PC-3 (cell line): ENCODE measurements around the gene GPC5. TPM values are rescaled to one million over a fixed set of nuclear protein-coding genes. Genes with fewer than 3 reads are reported as not detected.
A peak's percentile ranks its signal among the peaks of the same experiment; 100 is the strongest.

Experiments used
- ATAC-seq: fragments of 200-7000 bp; cut with Tn5 transposase; 2 replicates; pipeline ENCODE4 v1.9.1; 2020; ENCODE audit warnings: mild to moderate bottlenecking, moderate library complexity
- BruUV-seq: library from RNA; stranded (reverse); fragments of 400-500 nt; replicated peaks from 2 replicates; lab custom pipeline; 2021; lab: Mats Ljungman, UMichigan
- CTCF ChIA-PET: fragments of 300-600 bp; sonication (Branson Sonifier 250); formaldehyde crosslinking; loops from one replicate; lab custom pipeline; 2022; ENCODE audit warnings: antibody characterized with exemption; lab: Charles Lee
- POLR2A ChIA-PET: fragments of 300-600 bp; sonication (Branson Sonifier 250); formaldehyde crosslinking; loops from one replicate; lab custom pipeline; 2022; ENCODE audit warnings: antibody characterized with exemption; ENCODE audit not compliant: unreplicated experiment; lab: Charles Lee
- DNase-seq: peaks from one replicate; pipeline ENCODE4 v3.0.0-alpha.2; 2015
- H2AFZ ChIP-seq: fragments of 300-600 bp; sonication (generic); 2 replicates; pipeline ENCODE4 v1.6.0; 2016; ENCODE audit warnings: antibody characterized with exemption, low read length
- H3F3A ChIP-seq: fragments of 300-600 bp; sonication (generic); one replicate; pipeline ENCODE4 v1.6.0; 2017; ENCODE audit warnings: antibody characterized with exemption, low read length, control low read depth, mild to moderate bottlenecking; ENCODE audit not compliant: unreplicated experiment
- H3K27ac ChIP-seq: fragments of 300-600 bp; sonication (generic); 2 replicates; pipeline ENCODE4 v1.5.1; 2016; ENCODE audit warnings: mild to moderate bottlenecking, low read length
- H3K27me3 ChIP-seq: fragments of 300-600 bp; sonication (generic); 2 replicates; pipeline ENCODE4 v1.6.1; 2016; ENCODE audit warnings: low read length, mixed read lengths
- H3K36me3 ChIP-seq: fragments of 300-600 bp; sonication (generic); 2 replicates; pipeline ENCODE4 v1.6.1; 2016; ENCODE audit warnings: low read depth, mixed run types, low read length, mixed read lengths
- H3K4me1 ChIP-seq: fragments of 300-600 bp; sonication (generic); 2 replicates; pipeline ENCODE4 v1.5.1; 2016; ENCODE audit warnings: low read length; ENCODE audit not compliant: insufficient read depth
- H3K4me2 ChIP-seq: fragments of 300-600 bp; sonication (generic); 2 replicates; pipeline ENCODE4 v1.6.0; 2016; ENCODE audit warnings: low read length
- H3K4me3 ChIP-seq: fragments of 300-600 bp; sonication (generic); 2 replicates; pipeline ENCODE4 v1.5.1; 2016; ENCODE audit warnings: mild to moderate bottlenecking, low read length, mixed read lengths
- H3K79me2 ChIP-seq: fragments of 300-600 bp; sonication (generic); 2 replicates; pipeline ENCODE4 v1.6.1; 2017; ENCODE audit warnings: low read length, mixed read lengths
- H3K9ac ChIP-seq: fragments of 300-600 bp; sonication (generic); 2 replicates; pipeline ENCODE4 v1.6.0; 2016; ENCODE audit warnings: mild to moderate bottlenecking, low read length
- H3K9me2 ChIP-seq: fragments of 300-600 bp; sonication (generic); replicated peaks from 2 replicates; pipeline ENCODE4 v1.6.1; 2016; ENCODE audit warnings: mixed run types, low read length, mixed read lengths
- H3K9me3 ChIP-seq: fragments of 300-600 bp; sonication (generic); 2 replicates; pipeline ENCODE4 v1.6.1; 2016; ENCODE audit warnings: low read length, mixed read lengths
- H4K20me1 ChIP-seq: fragments of 300-600 bp; sonication (generic); 2 replicates; pipeline ENCODE4 v1.6.1; 2016; ENCODE audit warnings: low read length, mixed read lengths
- CTCF ChIP-seq: fragments of 300-600 bp; sonication (generic); conservative IDR thresholded peaks from 2 replicates; pipeline ENCODE4 v1.5.1; 2017; ENCODE audit warnings: antibody characterized with exemption, low read depth, mild to moderate bottlenecking, low read length
- EZH2 ChIP-seq: fragments of 300-600 bp; sonication (generic); IDR thresholded peaks from one replicate; pipeline ENCODE4 v1.6.1; 2017; ENCODE audit warnings: antibody characterized with exemption, mild to moderate bottlenecking, low read length; ENCODE audit not compliant: unreplicated experiment
- EZH2phosphoT487 ChIP-seq: fragments of 300-600 bp; sonication (generic); IDR thresholded peaks from 2 replicates; pipeline ENCODE4 v1.6.1; 2018; ENCODE audit warnings: mild to moderate bottlenecking, antibody characterized with exemption, low read length, borderline replicate concordance
- intact Hi-C: fragments of 100-400 bp; cut with micrococcal nuclease; formaldehyde crosslinking; loops from 2 replicates; pipeline ENCODE4 v1.9.0; 2023
- total RNA-seq: library from RNA; depleted of rRNA; stranded (reverse); fragments of >200 nt; gene quantifications from 2 replicates; pipeline ENCODE4 v1.2.3, GENCODE V29; 2014

Gene GPC5
- total RNA-seq, 1 experiment from 2014 or later: not detected

DNA sequence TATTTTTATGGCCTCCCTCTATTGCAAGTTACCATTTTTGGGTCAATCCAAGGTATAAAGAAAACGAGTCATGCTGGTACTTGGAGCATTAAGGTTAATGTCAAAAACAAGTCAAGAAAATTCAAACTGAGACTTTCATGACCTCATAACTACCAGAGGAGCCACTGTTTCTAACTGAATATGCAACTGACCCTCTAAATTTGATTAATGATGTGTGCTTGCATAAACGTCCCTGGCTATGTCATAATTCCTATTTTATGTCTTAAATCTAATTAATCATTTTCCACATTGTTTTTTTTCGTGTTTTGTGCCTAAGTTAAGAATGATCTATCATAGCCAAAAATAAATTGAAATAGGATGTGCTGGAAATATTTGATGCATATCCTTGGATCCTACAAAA is 1431.5 kb downstream of the GPC5 start:
- Histone ChIP-seq H3K27ac (no peak overlapping the region), H2AFZ (no peak overlapping the region), H3F3A (no peaks in the 10 kb centered on the region), H3K9ac (no peak overlapping the region), H3K27me3 (no peaks in the 10 kb centered on the region), H3K4me2 (no peak overlapping the region), H3K4me3 (no peak overlapping the region), H4K20me1 (no peaks in the 10 kb centered on the region), H3K79me2 (no peaks in the 10 kb centered on the region), H3K9me3 (no peaks in the 10 kb centered on the region), H3K36me3 (no peaks in the 10 kb centered on the region), H3K9me2 (no peaks in the 10 kb centered on the region), H3K4me1 (no peaks in the 10 kb centered on the region)
- TF ChIP-seq EZH2: no peak
- no peak for TF ChIP-seq CTCF
- TF ChIP-seq EZH2phosphoT487: no peak
- POLR2A ChIA-PET: no interaction called here
- ATAC-seq: no peak
- no peak for DNase-seq
- intact Hi-C loops: no loop called here
- CTCF ChIA-PET: no interaction called here
- no TSS peak for BruUV-seq

DNA sequence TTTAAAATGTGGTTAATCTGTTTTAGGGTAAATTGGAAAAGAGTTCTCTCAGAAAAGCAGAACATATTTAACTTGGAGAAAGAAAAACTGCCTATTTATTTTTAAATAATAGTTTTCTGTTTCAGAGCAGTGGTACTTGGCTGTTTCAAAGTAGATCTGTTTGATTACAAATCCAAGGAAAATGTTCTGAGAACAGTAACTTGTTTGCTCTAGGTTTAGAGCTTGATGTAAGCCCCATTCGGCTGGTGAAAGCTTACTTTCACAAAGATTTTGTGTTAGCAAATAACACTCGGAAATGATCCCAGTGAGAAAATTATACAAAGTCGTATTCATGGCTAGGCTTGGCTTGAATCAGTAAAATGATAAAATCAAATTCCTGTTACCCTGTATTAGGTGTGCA is 1432.4 kb downstream of the GPC5 start:
- Histone ChIP-seq H4K20me1 (no peaks in the 10 kb centered on the region), H3K4me3 (no peak overlapping the region), H3F3A (no peaks in the 10 kb centered on the region), H3K27me3 (no peaks in the 10 kb centered on the region), H3K4me2 (no peak overlapping the region), H3K36me3 (no peaks in the 10 kb centered on the region), H3K79me2 (no peaks in the 10 kb centered on the region), H3K27ac (no peak overlapping the region), H3K4me1 (no peaks in the 10 kb centered on the region), H2AFZ (no peak overlapping the region), H3K9ac (no peak overlapping the region), H3K9me2 (no peaks in the 10 kb centered on the region), H3K9me3 (no peaks in the 10 kb centered on the region)
- TF ChIP-seq EZH2phosphoT487: no peak
- no peak for TF ChIP-seq CTCF
- no peak for TF ChIP-seq EZH2
- no TSS peak for BruUV-seq
- POLR2A ChIA-PET: no interaction called here
- no peak for DNase-seq
- ATAC-seq: no peak
- intact Hi-C loops: no loop called here
- CTCF ChIA-PET: no interaction called here

DNA sequence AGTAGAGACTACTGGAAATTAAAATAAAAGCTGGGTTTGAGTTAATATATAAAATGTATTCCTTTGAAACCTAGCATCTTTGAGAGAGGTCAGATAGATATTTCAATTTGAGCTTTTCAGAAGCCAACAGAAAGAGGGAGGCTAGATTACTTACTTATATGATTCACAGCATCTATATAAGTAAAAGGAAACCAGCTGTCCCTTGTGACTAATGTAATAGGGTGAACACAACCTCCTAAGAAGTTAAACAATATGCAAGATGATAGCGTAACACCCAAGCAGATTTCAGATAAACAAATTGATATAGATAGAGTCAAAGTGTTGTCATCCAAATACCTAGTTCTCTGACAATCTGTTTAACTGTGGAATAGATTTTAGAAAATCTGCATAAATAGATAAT is 1434.7 kb downstream of the GPC5 start:
- H3F3A ChIP-seq: no peaks in the 10 kb centered on the region
- BruUV-seq: no TSS peak
- TF ChIP-seq CTCF: no peak
- no peak for TF ChIP-seq EZH2phosphoT487
- no peak for TF ChIP-seq EZH2
- H3K27me3 ChIP-seq: no peaks in the 10 kb centered on the region
- no peaks in the 10 kb centered on the region for H4K20me1 ChIP-seq
- no peaks in the 10 kb centered on the region for H3K9me3 ChIP-seq
- no peaks in the 10 kb centered on the region for H3K4me1 ChIP-seq
- no peaks in the 10 kb centered on the region for H3K9me2 ChIP-seq
- ChIA-PET POLR2A (no interaction called here), CTCF (no interaction called here)
- H3K4me3 ChIP-seq: no peak overlapping the region
- no peak overlapping the region for H2AFZ ChIP-seq
- peak; percentile 10 for DNase-seq
- no peaks in the 10 kb centered on the region for H3K36me3 ChIP-seq
- H3K9ac ChIP-seq: no peak overlapping the region
- no peak for ATAC-seq
- no peak overlapping the region for H3K27ac ChIP-seq
- H3K4me2 ChIP-seq: no peak overlapping the region
- intact Hi-C loops: no loop called here
- H3K79me2 ChIP-seq: no peaks in the 10 kb centered on the region
